ENCODE measurements around the gene ILK.

Gene ILK

DNA sequence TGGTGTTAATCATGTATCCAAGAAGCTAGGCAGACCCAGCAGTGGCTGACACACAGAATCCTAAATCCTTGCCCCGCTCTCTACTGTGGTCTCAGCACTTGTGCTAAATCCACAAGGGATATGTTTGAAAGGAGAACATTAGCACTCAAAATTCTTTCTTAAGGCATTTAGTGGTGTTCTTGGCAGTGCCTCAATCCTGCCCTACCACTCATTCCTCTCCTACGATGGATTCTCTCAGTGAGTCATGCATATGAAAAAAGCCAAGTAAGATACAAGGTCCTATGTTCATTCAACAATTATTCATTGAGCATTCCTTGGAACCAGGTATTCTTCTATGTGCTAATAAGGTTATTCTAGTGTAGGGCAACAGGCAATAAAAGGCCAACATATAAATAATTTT, 31.4 kb upstream of the ILK start:
- Histone ChIP-seq H3K4me1 (peaks cover 26% of the 10 kb centered on the region), H3K9me3 (ENCODE audit: control insufficient read depth, low read length) (no peaks in the 10 kb centered on the region), H3K27ac (no peak overlapping the region), H3K36me3 (ENCODE audit: control insufficient read depth, insufficient read depth, low read length) (no peaks in the 10 kb centered on the region), H3K4me3 (ENCODE audit: low read depth, low read length) (no peak overlapping the region), H3K9ac (no peak overlapping the region), H3K4me2 (ENCODE audit: low read length) (no peak overlapping the region), H3K79me2 (no peaks in the 10 kb centered on the region), H2AFZ (no peak overlapping the region), H3K27me3 (ENCODE audit: control insufficient read depth, insufficient read depth, low read length) (no peaks in the 10 kb centered on the region)
- TF ChIP-seq, protein P1, sequence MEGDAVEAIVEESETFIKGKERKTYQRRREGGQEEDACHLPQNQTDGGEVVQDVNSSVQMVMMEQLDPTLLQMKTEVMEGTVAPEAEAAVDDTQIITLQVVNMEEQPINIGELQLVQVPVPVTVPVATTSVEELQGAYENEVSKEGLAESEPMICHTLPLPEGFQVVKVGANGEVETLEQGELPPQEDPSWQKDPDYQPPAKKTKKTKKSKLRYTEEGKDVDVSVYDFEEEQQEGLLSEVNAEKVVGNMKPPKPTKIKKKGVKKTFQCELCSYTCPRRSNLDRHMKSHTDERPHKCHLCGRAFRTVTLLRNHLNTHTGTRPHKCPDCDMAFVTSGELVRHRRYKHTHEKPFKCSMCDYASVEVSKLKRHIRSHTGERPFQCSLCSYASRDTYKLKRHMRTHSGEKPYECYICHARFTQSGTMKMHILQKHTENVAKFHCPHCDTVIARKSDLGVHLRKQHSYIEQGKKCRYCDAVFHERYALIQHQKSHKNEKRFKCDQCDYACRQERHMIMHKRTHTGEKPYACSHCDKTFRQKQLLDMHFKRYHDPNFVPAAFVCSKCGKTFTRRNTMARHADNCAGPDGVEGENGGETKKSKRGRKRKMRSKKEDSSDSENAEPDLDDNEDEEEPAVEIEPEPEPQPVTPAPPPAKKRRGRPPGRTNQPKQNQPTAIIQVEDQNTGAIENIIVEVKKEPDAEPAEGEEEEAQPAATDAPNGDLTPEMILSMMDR (IDR thresholded peaks at IDR 0.05), result no peak

- Histone ChIP-seq H3K9me3 (ENCODE audit: control insufficient read depth, low read length) (no peaks in the 10 kb centered on the region), H3K4me2 (ENCODE audit: low read length) (no peak overlapping the region), H3K4me1 (peaks cover 6% of the 10 kb centered on the region), H2AFZ (no peak overlapping the region), H3K79me2 (no peaks in the 10 kb centered on the region), H3K27ac (no peak overlapping the region), H3K36me3 (ENCODE audit: control insufficient read depth, insufficient read depth, low read length) (no peaks in the 10 kb centered on the region), H3K27me3 (ENCODE audit: control insufficient read depth, insufficient read depth, low read length) (no peaks in the 10 kb centered on the region), H3K9ac (no peak overlapping the region), H3K4me3 (ENCODE audit: low read depth, low read length) (no peak overlapping the region)
- TF ChIP-seq, protein P1 (IDR thresholded peaks at IDR 0.05), result no peak
Measured at GRCh38 chr11:6574816-6575715, 28.5 kb upstream of the ILK start.

DNA sequence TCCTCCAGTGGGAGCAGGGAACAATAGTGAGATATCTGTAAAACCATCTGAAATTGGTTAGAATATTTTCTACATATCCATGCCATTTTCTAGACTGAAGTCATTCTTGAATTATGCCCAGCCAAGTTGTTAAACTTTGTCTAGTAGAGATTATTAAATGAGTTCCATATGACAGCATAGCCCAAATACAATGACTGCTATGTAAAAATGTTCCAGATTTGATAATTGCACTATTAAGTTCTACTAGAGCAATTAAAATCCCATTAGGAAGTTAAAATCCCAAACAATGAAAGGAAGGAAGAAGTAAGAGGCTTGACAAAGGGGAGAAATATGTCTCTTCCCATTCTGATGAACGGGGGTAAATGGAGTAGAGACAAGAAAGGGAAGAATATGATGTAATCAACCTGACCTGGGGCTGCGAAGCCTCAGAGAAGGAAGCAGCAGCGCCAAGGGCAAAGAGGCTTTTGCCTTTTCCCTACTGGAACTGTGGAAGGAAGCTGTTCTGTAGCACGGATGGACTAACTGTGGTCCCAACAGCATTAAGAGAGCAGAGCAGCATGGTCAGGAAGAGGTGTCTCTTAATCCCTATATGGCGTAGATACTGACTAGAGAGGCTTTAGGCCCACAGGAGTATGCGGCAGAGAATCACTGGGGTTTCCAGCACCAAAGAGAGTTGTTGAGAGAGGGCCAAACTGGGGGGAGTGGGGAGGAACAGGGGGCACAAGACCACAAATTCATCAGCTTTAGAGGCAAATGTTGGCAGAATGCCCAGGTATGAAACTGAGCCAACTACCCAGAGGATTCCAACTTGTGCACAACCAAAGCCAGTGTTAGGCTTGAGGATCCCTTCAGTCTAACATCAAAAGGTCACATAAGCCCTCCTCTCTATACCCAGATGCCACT, 26.9 kb upstream of the ILK start:
- TF ChIP-seq, protein P1 (IDR thresholded peaks at IDR 0.05), result no peak
- Histone ChIP-seq H2AFZ (peak overlapping the region; percentile 28), H3K36me3 (ENCODE audit: control insufficient read depth, insufficient read depth, low read length) (no peaks in the 10 kb centered on the region), H3K27me3 (ENCODE audit: control insufficient read depth, insufficient read depth, low read length) (no peaks in the 10 kb centered on the region), H3K4me1 (peaks cover 6% of the 10 kb centered on the region), H3K27ac (no peak overlapping the region), H3K9me3 (ENCODE audit: control insufficient read depth, low read length) (no peaks in the 10 kb centered on the region), H3K79me2 (no peaks in the 10 kb centered on the region), H3K4me3 (ENCODE audit: low read depth, low read length) (no peak overlapping the region), H3K4me2 (ENCODE audit: low read length) (no peak overlapping the region), H3K9ac (no peak overlapping the region)

DNA sequence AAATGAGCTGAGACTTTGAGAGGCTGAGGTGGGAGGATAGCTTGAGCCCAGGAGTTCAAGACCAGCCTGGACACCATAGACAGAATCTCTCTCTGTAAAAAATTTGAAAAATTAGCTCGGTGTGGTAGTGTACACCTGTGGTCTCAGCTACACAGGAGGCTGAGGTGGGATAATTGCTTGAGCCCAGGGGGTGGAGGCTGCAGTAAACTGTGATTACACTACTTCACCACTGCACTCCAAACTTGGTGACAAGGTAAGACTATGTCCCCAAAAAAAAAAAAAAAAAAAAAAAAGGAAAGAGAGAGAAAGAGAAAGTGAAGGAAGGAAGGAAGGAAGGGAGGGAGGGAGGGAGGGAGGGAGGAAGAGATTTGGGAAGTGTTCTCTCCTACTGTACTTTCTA, 25.4 kb upstream of the ILK start:
- H3K4me1 ChIP-seq, result peaks cover 6% of the 10 kb centered on the region

More for the DNA sequence above, 25.4 kb upstream of the ILK start:
- H3K36me3 ChIP-seq (ENCODE audit: control insufficient read depth, insufficient read depth, low read length), result no peaks in the 10 kb centered on the region
- no peak overlapping the region for H3K9ac ChIP-seq
- no peak overlapping the region for H3K4me2 ChIP-seq (ENCODE audit: low read length)
- TF ChIP-seq, protein P1 (IDR thresholded peaks at IDR 0.05), result no peak
- no peaks in the 10 kb centered on the region for H3K9me3 ChIP-seq (ENCODE audit: control insufficient read depth, low read length)
- H3K79me2 ChIP-seq, result no peaks in the 10 kb centered on the region
- H3K4me3 ChIP-seq (ENCODE audit: low read depth, low read length), result no peak overlapping the region
- no peaks in the 10 kb centered on the region for H3K27me3 ChIP-seq (ENCODE audit: control insufficient read depth, insufficient read depth, low read length)
- no peak overlapping the region for H2AFZ ChIP-seq
- H3K27ac ChIP-seq, result no peak overlapping the region
